ENCODE results near the gene ARID5B.

DNA sequence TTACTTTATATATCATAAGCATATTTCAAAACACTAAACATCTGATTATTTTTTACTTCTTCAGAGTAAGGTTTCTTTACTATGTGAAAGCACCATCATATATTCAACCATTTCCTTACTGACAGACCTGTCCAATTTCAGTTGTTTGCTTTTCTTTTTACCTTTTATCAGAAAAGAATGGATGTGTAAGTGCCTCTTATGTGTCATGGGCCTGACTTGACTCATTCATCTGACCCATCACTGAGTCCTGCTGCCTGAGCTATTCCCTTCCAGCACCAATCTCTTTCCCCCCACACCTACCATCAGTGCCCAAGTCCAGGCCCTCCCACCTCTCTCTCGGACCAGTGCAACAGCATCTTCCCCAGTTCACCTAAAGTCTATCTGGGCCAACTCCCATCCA, 41.7 kb upstream of the ARID5B start:
- TF ChIP-seq GATA3 (IDR thresholded peaks at IDR 0.05; ENCODE audit: low read depth, low read length) (no peak), GATA2 (IDR thresholded peaks at IDR 0.05; ENCODE audit: low read depth, low read length) (no peak)
